ENCODE measurements around the gene IGSF3.

- TF ChIP-seq EP300 (IDR thresholded peaks at IDR 0.05): no peak
- TF ChIP-seq CTCF (IDR thresholded peaks at IDR 0.05): no peak
- TF ChIP-seq POLR2A (IDR thresholded peaks at IDR 0.05): no peak
Observed at GRCh38 chr1:116713474-116713873, 45.9 kb upstream of the IGSF3 start.

Data from sigmoid colon (tissue), 4 donors.